ENCODE results near the gene PRELID1. TPM values are rescaled to one million over a fixed set of nuclear protein-coding genes. Genes with fewer than 3 reads are reported as not detected.

Gene PRELID1
- polyA plus RNA-seq, 10 donors = 67.0 to 103 (median 74.0) TPM

GRCh38 chr5:177354711-177355110, 51.1 kb downstream of the PRELID1 start:
- DNase-seq = no peak

- no peak for DNase-seq
These were observed 51.7 kb downstream of the PRELID1 start for GRCh38 chr5:177355162-177355867.

GRCh38 chr5:177355868-177356168, 52.2 kb downstream of the PRELID1 start:
- DNase-seq = no peak

Other genes starting within 250 kb of the PRELID1 start
- gene FGFR4, start 216.9 kb upstream of the PRELID1 start, polyA plus RNA-seq (ENCODE audit: insufficient read length in 10 of 10) = 100 to 1,000 TPM; 120 to 189 (median 137) TPM
- 10 to 100 TPM; 35.1 to 49.7 (median 42.5) TPM for gene NSD1, start 170.0 kb upstream of the PRELID1 start, polyA plus RNA-seq (ENCODE audit: insufficient read length in 10 of 10)
- 10 to 100 TPM; 17.9 to 27.1 (median 21.1) TPM for gene RAB24, start 80 bp upstream of the PRELID1 start, polyA plus RNA-seq (ENCODE audit: insufficient read length in 10 of 10)
- gene MXD3, start 8.1 kb downstream of the PRELID1 start, polyA plus RNA-seq (ENCODE audit: insufficient read length in 10 of 10) = 10 to 100 TPM; 12.0 to 26.9 (median 16.3) TPM
- 10 to 100 TPM; 53.9 to 87.5 (median 67.8) TPM for gene LMAN2, start 47.9 kb downstream of the PRELID1 start, polyA plus RNA-seq (ENCODE audit: insufficient read length in 10 of 10)
- 10 to 100 TPM in 8 of 10 donors, 1 to 10 TPM in 2; 7.1 to 21.2 (median 12.9) TPM for gene RGS14, start 54.1 kb downstream of the PRELID1 start, polyA plus RNA-seq (ENCODE audit: insufficient read length in 10 of 10)
- under 1 TPM in 3 of 10 donors, not detected in 7; 0.08 to 0.20 (median 0.14) TPM for gene SLC34A1, start 80.6 kb downstream of the PRELID1 start, polyA plus RNA-seq (ENCODE audit: insufficient read length in 10 of 10)
- gene PFN3, start 96.9 kb downstream of the PRELID1 start, polyA plus RNA-seq (ENCODE audit: insufficient read length in 10 of 10) = not detected
- 1 to 10 TPM in 1 of 10 donors, under 1 TPM in 8, not detected in 1; 0.17 to 1.1 (median 0.39) TPM for gene F12, start 105.8 kb downstream of the PRELID1 start, polyA plus RNA-seq (ENCODE audit: insufficient read length in 10 of 10)
- gene GRK6, start 122.9 kb downstream of the PRELID1 start, polyA plus RNA-seq (ENCODE audit: insufficient read length in 10 of 10) = 10 to 100 TPM; 12.1 to 23.3 (median 17.2) TPM
- gene PRR7, start 143.0 kb downstream of the PRELID1 start, polyA plus RNA-seq (ENCODE audit: insufficient read length in 10 of 10) = 1 to 10 TPM in 3 of 10 donors, under 1 TPM in 7; 0.43 to 1.4 (median 0.78) TPM
- gene DBN1, start 169.8 kb downstream of the PRELID1 start, polyA plus RNA-seq (ENCODE audit: insufficient read length in 10 of 10) = 100 to 1,000 TPM; 157 to 266 (median 221) TPM
- gene PDLIM7, start 193.8 kb downstream of the PRELID1 start, polyA plus RNA-seq (ENCODE audit: insufficient read length in 10 of 10) = 100 to 1,000 TPM; 167 to 339 (median 246) TPM
- gene DOK3, start 206.0 kb downstream of the PRELID1 start, polyA plus RNA-seq (ENCODE audit: insufficient read length in 10 of 10) = 1 to 10 TPM; 4.1 to 9.4 (median 5.6) TPM
- 10 to 100 TPM; 41.3 to 65.3 (median 47.6) TPM for gene DDX41, start 213.2 kb downstream of the PRELID1 start, polyA plus RNA-seq (ENCODE audit: insufficient read length in 10 of 10)

Measured in muscle of back (tissue), 11 donors.